Activated gamma-delta T cell (primary cell): Measurements from ENCODE around the gene TRIM26.

Experiments used
- DNase-seq: peaks from one replicate; lab custom pipeline; 2025; lab: John Stamatoyannopoulos, UW

The TRIM26 gene

GRCh38 chr6:30211306-30211705 is 1.9 kb downstream of the TRIM26 start:
- DNase-seq, result no peak

GRCh38 chr6:30207619-30208295 is 5.4 kb downstream of the TRIM26 start:
- no peak for DNase-seq

- no peak for DNase-seq
Measured at GRCh38 chr6:30206799-30207618, 6.2 kb downstream of the TRIM26 start.

- no peak for DNase-seq
Measured at GRCh38 chr6:30206152-30206551, 7.1 kb downstream of the TRIM26 start.

GRCh38 chr6:30204116-30204515 is 9.1 kb downstream of the TRIM26 start:
- no peak for DNase-seq

GRCh38 chr6:30202366-30202765 is 10.8 kb downstream of the TRIM26 start:
- no peak for DNase-seq

GRCh38 chr6:30200551-30201281 is 12.5 kb downstream of the TRIM26 start:
- DNase-seq, result no peak

GRCh38 chr6:30198166-30199084 is 14.8 kb downstream of the TRIM26 start:
- no peak for DNase-seq

GRCh38 chr6:30196376-30196775 is 16.8 kb downstream of the TRIM26 start:
- DNase-seq, result no peak

GRCh38 chr6:30195951-30196350 is 17.3 kb downstream of the TRIM26 start:
- DNase-seq, result no peak

GRCh38 chr6:30194797-30195690 is 18.2 kb downstream of the TRIM26 start:
- DNase-seq, result no peak

- no peak for DNase-seq
Measured at GRCh38 chr6:30192076-30192475, 21.1 kb downstream of the TRIM26 start.

GRCh38 chr6:30188541-30188940 is 24.7 kb downstream of the TRIM26 start:
- DNase-seq, result no peak

- no peak for DNase-seq
Measured at GRCh38 chr6:30185846-30186484, 27.2 kb downstream of the TRIM26 start.

- DNase-seq, result no peak
Measured at GRCh38 chr6:30184417-30185031, 28.7 kb downstream of the TRIM26 start.

- no peak for DNase-seq
Measured at GRCh38 chr6:30180145-30180544, 33.1 kb downstream of the TRIM26 start.

- DNase-seq, result no peak
Measured at GRCh38 chr6:30178837-30179236, 34.4 kb downstream of the TRIM26 start.

- no peak for DNase-seq
Measured at GRCh38 chr6:30175765-30176164, 37.4 kb downstream of the TRIM26 start.

- no peak for DNase-seq
Measured at GRCh38 chr6:30172681-30173080, 40.5 kb downstream of the TRIM26 start.
